MV-4-11 (cell line): ENCODE data around the gene SERPINH1.

Experiments
- DNase-seq: peaks from one replicate; lab custom pipeline; 2025; lab: John Stamatoyannopoulos, UW

Gene SERPINH1

GRCh38 chr11:75562048-75562835 lies at the start of gene SERPINH1:
TSS of gene SERPINH1 (plus strand) at chr11:75562253. CDS start at chr11:75566350, 4,097 bp downstream.
- DNase-seq = peak; percentile 79

DNA sequence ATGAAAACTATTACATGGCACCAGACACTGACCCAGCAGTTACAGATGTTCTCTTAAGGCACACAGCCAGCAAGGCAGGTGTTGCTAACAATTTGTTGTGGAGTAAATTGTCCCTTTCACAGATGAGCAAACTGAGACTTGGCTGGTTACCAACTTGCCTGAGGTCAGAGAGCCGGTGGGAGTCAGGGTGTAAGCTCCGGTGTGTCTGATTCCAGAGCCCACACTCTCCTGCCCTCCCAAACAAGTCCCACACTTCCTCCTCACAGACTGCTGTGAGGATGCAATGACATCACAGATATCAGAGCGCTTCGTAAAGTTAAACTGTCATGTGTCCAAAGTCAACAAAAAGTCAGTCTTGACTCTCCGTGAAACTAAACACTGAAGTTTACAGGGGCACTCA lies 48.8 kb upstream of the SERPINH1 start:
- no peak for DNase-seq

GRCh38 chr11:75514596-75514995 lies 47.5 kb upstream of the SERPINH1 start:
- DNase-seq = no peak

DNA sequence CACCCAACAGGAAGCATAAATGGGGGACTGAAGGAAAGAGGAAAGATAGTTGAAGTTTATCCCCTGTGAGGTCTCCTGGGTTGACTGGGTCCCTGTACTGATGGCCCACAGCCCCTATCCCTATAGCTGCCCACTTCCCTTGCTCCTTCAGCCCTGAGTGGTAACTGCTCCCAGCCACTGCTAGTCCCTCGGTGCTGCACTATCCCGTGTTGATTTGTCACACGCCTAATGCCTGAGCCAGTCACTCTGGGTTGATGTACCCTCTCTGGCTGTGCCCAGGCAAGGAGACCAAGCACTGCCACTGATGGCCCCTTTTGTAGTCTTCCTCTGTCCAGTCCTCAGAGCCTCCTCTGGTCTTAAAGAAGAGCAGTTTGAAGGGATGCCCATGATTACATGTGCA lies 45.9 kb upstream of the SERPINH1 start:
- no peak for DNase-seq

DNA sequence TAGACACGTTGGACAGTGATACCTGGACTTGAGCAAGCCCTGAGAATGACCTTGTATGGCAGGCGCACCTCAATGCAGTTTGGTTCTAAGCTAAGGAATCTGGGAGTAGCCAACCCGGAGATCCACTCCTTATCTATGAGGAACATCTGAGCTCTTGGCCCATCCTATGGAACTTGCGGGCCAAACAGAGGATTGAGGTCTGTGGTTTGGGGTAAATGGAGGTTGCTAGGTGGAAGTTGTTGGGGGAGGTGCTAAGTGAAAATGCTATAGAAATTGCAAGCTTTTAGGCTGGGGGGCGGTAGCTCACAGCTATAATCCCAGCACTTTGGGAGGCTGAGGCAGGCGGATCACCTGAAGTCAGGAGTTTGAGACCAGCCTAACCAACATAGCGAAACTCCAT lies 45.2 kb upstream of the SERPINH1 start:
- DNase-seq = peak; percentile 12

- DNase-seq = no peak
Observed at GRCh38 chr11:75518204-75518549, 43.9 kb upstream of the SERPINH1 start.

DNA sequence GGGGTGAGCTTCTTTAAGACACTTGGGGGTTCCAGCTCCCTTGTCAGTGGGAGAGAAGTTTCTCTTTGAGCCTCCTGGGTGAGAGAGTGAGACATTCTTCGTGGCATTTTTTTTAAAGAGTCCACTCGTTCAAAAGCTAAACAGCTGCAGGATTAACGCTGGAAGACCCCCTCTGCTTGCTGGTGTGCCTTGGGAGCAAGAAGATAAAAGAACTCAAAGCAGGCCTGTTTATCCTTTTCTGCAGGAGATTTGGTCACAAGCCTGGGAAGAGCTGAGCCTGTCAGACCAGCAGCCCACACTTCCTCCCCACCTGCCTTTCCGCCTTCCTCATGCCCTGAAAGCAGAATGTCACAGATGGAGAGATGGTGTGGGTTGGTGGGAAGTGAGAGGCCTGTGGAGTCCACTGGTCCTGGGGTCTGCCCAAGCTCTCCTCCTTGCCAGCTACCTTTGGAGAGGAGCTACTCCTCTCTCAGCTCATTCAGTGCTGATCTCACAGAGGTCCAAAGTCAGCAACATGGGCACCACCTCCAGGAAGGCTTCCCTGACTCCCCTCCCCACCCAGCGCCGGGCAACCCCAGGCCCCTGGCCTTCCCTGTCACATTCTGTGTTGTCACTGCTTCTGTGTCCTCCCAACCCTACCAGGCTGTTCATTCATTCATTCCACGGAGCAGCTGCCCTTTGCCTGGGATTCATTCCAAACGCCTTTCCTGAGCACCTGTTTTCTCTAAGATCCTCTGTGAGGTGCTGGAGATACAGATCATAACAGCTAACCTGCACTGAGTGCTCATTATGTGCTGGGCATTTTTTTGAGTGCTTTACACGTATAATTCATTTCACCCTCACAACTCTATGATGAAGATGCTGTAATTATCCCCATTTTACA lies 43.0 kb upstream of the SERPINH1 start:
- no peak for DNase-seq

GRCh38 chr11:75520688-75521087 lies 41.4 kb upstream of the SERPINH1 start:
- no peak for DNase-seq

- no peak for DNase-seq
Observed at GRCh38 chr11:75522286-75523044, 39.6 kb upstream of the SERPINH1 start.

DNA sequence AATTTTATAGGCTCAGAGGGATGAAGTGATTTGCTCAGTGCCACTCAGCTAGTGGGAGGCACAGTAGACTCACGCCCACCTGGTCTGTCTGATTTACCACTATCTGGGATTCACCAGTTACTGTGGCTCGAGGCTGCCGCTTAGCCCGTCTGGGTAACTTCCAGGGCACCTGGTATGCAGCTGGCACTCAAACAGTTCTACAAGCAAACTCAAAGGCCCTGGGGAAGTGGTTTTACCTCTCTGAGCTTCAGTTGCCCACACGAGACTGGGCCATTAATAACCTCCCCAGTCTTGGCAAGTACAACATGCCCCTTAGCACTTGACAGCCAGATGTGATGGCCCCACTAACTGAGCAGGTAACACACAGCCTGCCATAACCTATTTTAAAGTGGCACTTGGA lies 38.9 kb upstream of the SERPINH1 start:
- DNase-seq = no peak

GRCh38 chr11:75523811-75524664 lies 38.0 kb upstream of the SERPINH1 start:
- DNase-seq = no peak

DNA sequence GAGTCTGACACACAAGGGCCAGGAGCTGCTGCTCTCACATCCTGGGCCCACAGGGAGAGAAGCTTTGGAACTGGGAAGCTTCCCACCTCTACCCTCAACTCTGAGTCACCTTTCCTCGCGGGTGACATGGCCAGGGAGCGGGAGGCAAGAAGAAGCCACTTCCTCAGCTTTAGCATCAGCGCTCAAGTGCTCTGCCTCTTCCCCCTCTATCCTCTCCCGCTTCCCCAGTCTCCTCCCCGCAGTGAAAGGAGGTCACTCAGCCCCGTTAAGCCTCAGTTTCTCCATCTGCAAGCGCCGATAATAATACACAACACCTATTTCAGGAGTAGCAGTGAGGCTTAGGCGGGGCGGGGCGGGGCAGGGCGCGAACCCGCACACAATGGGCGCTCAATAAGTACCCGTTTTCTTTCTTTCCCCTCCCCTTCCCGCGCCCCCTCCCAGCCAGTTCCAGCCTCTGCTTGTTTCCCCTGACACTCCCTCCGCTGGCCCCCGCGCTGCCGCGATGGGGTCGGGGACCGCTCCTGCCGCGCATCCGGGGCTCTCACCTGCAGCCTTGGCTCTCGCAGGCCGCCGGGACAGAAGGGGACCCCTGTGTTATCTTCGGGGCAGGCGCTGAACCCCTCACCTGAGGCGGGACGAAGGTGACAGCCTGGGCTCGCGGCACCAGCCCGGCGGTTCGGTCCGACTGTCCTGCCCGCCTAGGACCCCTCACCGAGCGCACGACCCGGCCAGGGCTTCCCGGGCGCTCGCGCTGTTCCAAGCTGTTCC lies 37.2 kb upstream of the SERPINH1 start:
- peak; percentile 41 for DNase-seq

GRCh38 chr11:75525433-75526191 lies 36.4 kb upstream of the SERPINH1 start, which contains the start of gene GDPD5:
TSS of gene GDPD5 (minus strand) at chr11:75525941. CDS start at chr11:75477735, 48,206 bp downstream.
- DNase-seq = peak; percentile 75

GRCh38 chr11:75526192-75526541 lies 35.9 kb upstream of the SERPINH1 start:
- DNase-seq = no peak

DNA sequence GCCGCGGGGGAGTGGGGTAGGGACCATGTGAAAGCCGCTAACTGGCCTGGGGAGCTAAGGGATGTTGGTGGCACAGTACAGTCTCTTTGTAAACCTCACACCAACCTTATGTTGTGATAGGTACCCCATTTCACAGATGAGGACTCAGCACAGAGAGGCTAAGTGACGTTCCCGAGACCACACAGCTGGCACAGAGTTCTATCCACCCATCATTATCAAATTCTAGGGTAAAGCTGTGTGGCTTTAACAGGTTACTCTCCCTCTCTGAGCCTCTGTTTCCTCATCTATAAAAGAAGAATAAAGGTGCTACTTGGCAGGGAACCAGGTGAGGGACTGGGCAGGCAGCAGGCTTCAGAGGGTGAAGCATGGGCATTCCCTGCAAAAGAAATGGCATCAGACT lies 34.9 kb upstream of the SERPINH1 start:
- no peak for DNase-seq

- DNase-seq = no peak
Observed at GRCh38 chr11:75527938-75528735, 33.9 kb upstream of the SERPINH1 start.

DNA sequence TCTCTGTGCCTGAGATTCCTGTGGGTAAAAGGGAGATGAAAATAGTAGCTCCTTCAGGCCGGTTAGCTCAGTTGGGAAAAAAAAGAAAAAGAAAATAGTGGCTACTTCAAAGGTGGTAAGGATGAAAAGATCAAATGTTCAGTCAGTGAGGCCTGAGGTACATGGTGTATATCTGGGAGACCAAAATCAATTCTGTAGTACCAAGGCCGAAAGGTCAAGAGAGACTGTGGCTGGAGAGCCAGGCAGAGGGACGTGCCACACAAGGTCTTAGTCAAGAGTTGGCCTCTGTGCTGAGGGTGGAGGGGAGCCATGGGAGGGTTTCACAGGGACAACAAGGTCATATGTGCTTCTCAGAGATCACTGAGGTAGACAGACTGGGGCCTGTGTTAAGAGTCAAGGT lies 31.5 kb upstream of the SERPINH1 start:
- no peak for DNase-seq

DNA sequence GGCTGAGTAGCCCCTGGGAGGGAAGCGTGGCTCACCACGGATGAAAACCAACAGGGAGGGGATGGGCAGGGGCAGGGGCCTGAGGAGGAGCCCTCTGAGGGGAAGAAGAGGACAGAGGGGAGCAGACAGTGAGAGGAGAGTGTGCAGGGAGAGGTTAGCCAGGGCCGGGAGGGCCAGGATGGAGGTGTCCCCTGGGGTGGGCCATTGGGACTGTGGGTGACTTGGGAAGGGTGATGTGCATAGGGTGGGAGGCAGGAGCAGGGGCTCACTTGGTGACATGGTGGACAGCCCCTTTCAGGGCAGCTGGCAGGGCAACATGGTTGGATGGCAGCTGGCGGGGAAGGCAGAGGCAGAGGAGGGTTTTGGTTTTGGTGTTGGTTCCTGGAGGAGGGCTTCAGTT lies 30.7 kb upstream of the SERPINH1 start:
- DNase-seq = no peak
